Thoracic aorta (tissue), 2 donors: ENCODE results near the gene TSPAN7. TPM values are rescaled to one million over a fixed set of nuclear protein-coding genes. Genes with fewer than 3 reads are reported as not detected.

Experiments used
- ATAC-seq: fragments of 150-250 bp; one replicate; pipeline ENCODE4 v1.8.0; 2017; ENCODE audit warnings: low read depth; ENCODE audit not compliant: insufficient number of reproducible peaks, low FRiP score
- DNase-seq: peaks from one replicate; pipeline ENCODE4 v3.0.0-alpha.2; 2020; ENCODE audit warnings: low spot score
- H3K27ac ChIP-seq, 2 donors: fragments of 200-600 bp; sonication (generic); 1 replicate in 1 of 2; 2 replicates in 1 of 2; pipeline ENCODE4 v1.5.1; 2016; ENCODE audit warnings: mild to moderate bottlenecking in 2 of 2, moderate library complexity in 2 of 2
- H3K27me3 ChIP-seq: fragments of 200-600 bp; sonication (generic); replicated peaks from 2 replicates; pipeline ENCODE4 v1.6.0; 2016; ENCODE audit warnings: mild to moderate bottlenecking; ENCODE audit not compliant: insufficient read depth
- H3K36me3 ChIP-seq: fragments of 200-600 bp; sonication (generic); one replicate; pipeline ENCODE4 v1.5.1; 2016
- H3K4me1 ChIP-seq, 2 donors: fragments of 200-600 bp; sonication (generic); 1 replicate in 1 of 2; 2 replicates in 1 of 2; pipeline versions ENCODE4 v1.5.1 to v1.6.0; 2016; ENCODE audit warnings: low read depth in 2 of 2, mild to moderate bottlenecking in 1 of 2; ENCODE audit not compliant: control insufficient read depth in 1 of 2
- H3K4me3 ChIP-seq: fragments of 200-600 bp; sonication (generic); 2 replicates; pipeline ENCODE4 v1.5.1; 2016; ENCODE audit warnings: mild to moderate bottlenecking
- H3K9me3 ChIP-seq: fragments of 200-600 bp; sonication (generic); 2 replicates; pipeline ENCODE4 v1.5.1; 2016
- CTCF ChIP-seq: fragments of 200-600 bp; sonication (generic); IDR thresholded peaks from one replicate; pipeline ENCODE4 v1.5.1; 2019; ENCODE audit warnings: antibody characterized with exemption
- total RNA-seq, 2 donors: library from RNA; depleted of rRNA; stranded (reverse); fragments of >200 nt; gene quantifications; one replicate each; pipeline versions ENCODE4 v1.1.0 to v1.2.3, GENCODE V29; 2016

The TSPAN7 gene
- total RNA-seq, 2 donors from 2014 or later = 17.7 to 38.4 TPM

- Histone ChIP-seq H3K4me3 (no peak overlapping the region), H3K36me3 (no peaks in the 10 kb centered on the region), H3K4me1 (no peaks in the 10 kb centered on the region), H3K9me3 (no peaks in the 10 kb centered on the region), H3K27ac (no peak overlapping the region), H3K27me3 (no peaks in the 10 kb centered on the region)
- DNase-seq = no peak
- ATAC-seq = no peak
- no peak for TF ChIP-seq CTCF
Observed at GRCh38 chrX:38599796-38600755, 38.7 kb downstream of the TSPAN7 start.

- no peaks in the 10 kb centered on the region for H3K9me3 ChIP-seq
Observed at GRCh38 chrX:38601866-38602265, 40.5 kb downstream of the TSPAN7 start.

GRCh38 chrX:38606821-38607220 is 45.5 kb downstream of the TSPAN7 start:
- no peak for TF ChIP-seq CTCF
- Histone ChIP-seq H3K27ac (no peak overlapping the region), H3K9me3 (no peaks in the 10 kb centered on the region), H3K27me3 (no peaks in the 10 kb centered on the region), H3K4me1 (no peaks in the 10 kb centered on the region), H3K4me3 (no peak overlapping the region), H3K36me3 (no peaks in the 10 kb centered on the region)
- ATAC-seq = no peak
- no peak for DNase-seq

More at GRCh38 chrX:38601866-38602265, 40.5 kb downstream of the TSPAN7 start:
- Histone ChIP-seq H3K4me3 (no peak overlapping the region), H3K36me3 (no peaks in the 10 kb centered on the region), H3K27ac (no peak overlapping the region), H3K4me1 (no peaks in the 10 kb centered on the region), H3K27me3 (no peaks in the 10 kb centered on the region)
- no peak for TF ChIP-seq CTCF
- DNase-seq = no peak
- ATAC-seq = no peak

- Histone ChIP-seq H3K4me1 (no peaks in the 10 kb centered on the region), H3K4me3 (no peak overlapping the region), H3K27ac (no peak overlapping the region), H3K27me3 (no peaks in the 10 kb centered on the region), H3K36me3 (no peaks in the 10 kb centered on the region), H3K9me3 (no peaks in the 10 kb centered on the region)
- DNase-seq (no peak), ATAC-seq (no peak)
- TF ChIP-seq CTCF = no peak
Observed at GRCh38 chrX:38607976-38608375, 46.6 kb downstream of the TSPAN7 start.

- Histone ChIP-seq H3K4me1 (no peaks in the 10 kb centered on the region), H3K27ac (no peak overlapping the region), H3K27me3 (no peaks in the 10 kb centered on the region), H3K36me3 (no peaks in the 10 kb centered on the region), H3K9me3 (no peaks in the 10 kb centered on the region), H3K4me3 (no peak overlapping the region)
- ATAC-seq (no peak), DNase-seq (no peak)
- TF ChIP-seq CTCF = no peak
Observed at GRCh38 chrX:38610849-38611248, 49.5 kb downstream of the TSPAN7 start.
